SU-DHL-6 (cell line): ENCODE measurements around the gene TBC1D9B.

Experiments
- CTCF ChIP-seq: fragments of 200-600 bp; sonication (generic); IDR thresholded peaks from one replicate; pipeline ENCODE4 v1.5.1; 2017; ENCODE audit warnings: antibody characterized with exemption, mild to moderate bottlenecking, low read length, moderate library complexity; ENCODE audit not compliant: insufficient read depth, poor library complexity, severe bottlenecking
- EZH2phosphoT487 ChIP-seq: fragments of 200-600 bp; sonication (generic), shearing (Covaris generic); conservative IDR thresholded peaks from 2 replicates; pipeline ENCODE4 v1.6.1; 2018; ENCODE audit warnings: mild to moderate bottlenecking, antibody characterized with exemption, low read length, moderate library complexity, mixed read lengths

GRCh38 chr5:179836225-179837019 is 71.3 kb downstream of the TBC1D9B start:
- TF ChIP-seq CTCF (no peak), EZH2phosphoT487 (no peak)
